Islet precursor cell (in vitro differentiated cells): ENCODE measurements around the gene SLCO3A1.

Experiments used
- DNase-seq: peaks from one replicate; pipeline ENCODE4 v3.0.0-alpha.2; 2018

The SLCO3A1 gene

GRCh38 chr15:92143765-92144164 is 290.3 kb downstream of the SLCO3A1 start:
- no peak for DNase-seq

GRCh38 chr15:92146511-92147150 is 293.1 kb downstream of the SLCO3A1 start:
- DNase-seq, result no peak

GRCh38 chr15:92149029-92149428 is 295.5 kb downstream of the SLCO3A1 start:
- no peak for DNase-seq

GRCh38 chr15:92149465-92149864 is 296.0 kb downstream of the SLCO3A1 start:
- no peak for DNase-seq

GRCh38 chr15:92151168-92151567 is 297.7 kb downstream of the SLCO3A1 start:
- DNase-seq, result no peak

- no peak for DNase-seq
Measured at GRCh38 chr15:92151741-92152140, 298.2 kb downstream of the SLCO3A1 start.

GRCh38 chr15:92152983-92153382 is 299.5 kb downstream of the SLCO3A1 start:
- no peak for DNase-seq

- no peak for DNase-seq
Measured at GRCh38 chr15:92153620-92154019, 300.1 kb downstream of the SLCO3A1 start.

- peak; percentile 32 for DNase-seq
Measured at GRCh38 chr15:92155934-92156333, 302.4 kb downstream of the SLCO3A1 start.

GRCh38 chr15:92157666-92158298 is 304.3 kb downstream of the SLCO3A1 start:
- peak; percentile 54 for DNase-seq

GRCh38 chr15:92158426-92158825 is 304.9 kb downstream of the SLCO3A1 start:
- DNase-seq, result peak; percentile 96

GRCh38 chr15:92159481-92159880 is 306.0 kb downstream of the SLCO3A1 start:
- peak; percentile 29 for DNase-seq

- DNase-seq, result peak; percentile 43
Measured at GRCh38 chr15:92159906-92160841, 306.7 kb downstream of the SLCO3A1 start.

GRCh38 chr15:92161039-92161670 is 307.6 kb downstream of the SLCO3A1 start:
- DNase-seq, result peak; percentile 39

GRCh38 chr15:92162657-92163056 is 309.1 kb downstream of the SLCO3A1 start:
- DNase-seq, result peak; percentile 46

- peak; percentile 51 for DNase-seq
Measured at GRCh38 chr15:92163641-92164040, 310.1 kb downstream of the SLCO3A1 start.

GRCh38 chr15:92164327-92165000 is 311.0 kb downstream of the SLCO3A1 start:
- DNase-seq, result peak; percentile 81

GRCh38 chr15:92165001-92165346 is 311.5 kb downstream of the SLCO3A1 start:
- DNase-seq, result no peak

GRCh38 chr15:92166029-92166428 is 312.5 kb downstream of the SLCO3A1 start:
- no peak for DNase-seq

GRCh38 chr15:92166751-92167405 is 313.4 kb downstream of the SLCO3A1 start:
- no peak for DNase-seq

- no peak for DNase-seq
Measured at GRCh38 chr15:92167451-92167850, 313.9 kb downstream of the SLCO3A1 start.

- no peak for DNase-seq
Measured at GRCh38 chr15:92168066-92168683, 314.7 kb downstream of the SLCO3A1 start.
